Astrocyte (in vitro differentiated cells and primary cell): ENCODE data around the gene VCX3A.

Experiments used
- CTCF ChIP-seq: IDR thresholded peaks from 2 replicates; pipeline ENCODE4 v1.5.1; 2011; ENCODE audit warnings: low read depth, mild to moderate bottlenecking, inconsistent platforms, low read length, moderate library complexity; ENCODE audit not compliant: insufficient read depth
- EZH2 ChIP-seq: IDR thresholded peaks from 2 replicates; pipeline ENCODE4 v1.6.1; 2012; ENCODE audit warnings: mild to moderate bottlenecking, low read length, inconsistent platforms; ENCODE audit not compliant: insufficient read depth

GRCh38 chrX:6517376-6517775, 17.5 kb downstream of the VCX3A start:
- TF ChIP-seq CTCF (no peak), EZH2 (no peak)
